ENCODE data around the gene EBF4. TPM values are rescaled to one million over a fixed set of nuclear protein-coding genes. Genes with fewer than 3 reads are reported as not detected.
A peak's percentile ranks its signal among the peaks of the same experiment; 100 is the strongest.

The EBF4 gene
- total RNA-seq, 2 donors from 2014 or later, result 14.8 to 31.4 TPM

- peaks cover 0 to 13% of the 10 kb centered on the region in 2 donors for H3K4me1 Mint-ChIP-seq (ENCODE audit: low read depth in 2 of 2)
- peaks cover 12 to 17% of the 10 kb centered on the region in 2 donors for H3K27me3 Mint-ChIP-seq
- no peak for ATAC-seq
- no peaks in the 10 kb centered on the region for H3K9me3 Mint-ChIP-seq
- no peak overlapping the region for H3K4me3 Mint-ChIP-seq
- no peaks in the 10 kb centered on the region for H3K36me3 Mint-ChIP-seq
- H3K27ac Mint-ChIP-seq, result no peak overlapping the region
- DNase-seq (ENCODE audit: low spot score), result peak; percentile 55
Measured at GRCh38 chr20:2698912-2699311, 6.3 kb downstream of the EBF4 start.

- Mint-ChIP-seq H3K27me3 (peaks cover 11 to 14% of the 10 kb centered on the region in 2 donors), H3K9me3 (no peaks in the 10 kb centered on the region), H3K4me1 (ENCODE audit: low read depth in 2 of 2) (peaks cover 0 to 9% of the 10 kb centered on the region in 2 donors), H3K27ac (no peak overlapping the region), H3K4me3 (no peak overlapping the region), H3K36me3 (no peaks in the 10 kb centered on the region)
- DNase-seq (ENCODE audit: low spot score), result no peak
- no peak for ATAC-seq
Measured at GRCh38 chr20:2699775-2700413, 7.3 kb downstream of the EBF4 start.

DNA sequence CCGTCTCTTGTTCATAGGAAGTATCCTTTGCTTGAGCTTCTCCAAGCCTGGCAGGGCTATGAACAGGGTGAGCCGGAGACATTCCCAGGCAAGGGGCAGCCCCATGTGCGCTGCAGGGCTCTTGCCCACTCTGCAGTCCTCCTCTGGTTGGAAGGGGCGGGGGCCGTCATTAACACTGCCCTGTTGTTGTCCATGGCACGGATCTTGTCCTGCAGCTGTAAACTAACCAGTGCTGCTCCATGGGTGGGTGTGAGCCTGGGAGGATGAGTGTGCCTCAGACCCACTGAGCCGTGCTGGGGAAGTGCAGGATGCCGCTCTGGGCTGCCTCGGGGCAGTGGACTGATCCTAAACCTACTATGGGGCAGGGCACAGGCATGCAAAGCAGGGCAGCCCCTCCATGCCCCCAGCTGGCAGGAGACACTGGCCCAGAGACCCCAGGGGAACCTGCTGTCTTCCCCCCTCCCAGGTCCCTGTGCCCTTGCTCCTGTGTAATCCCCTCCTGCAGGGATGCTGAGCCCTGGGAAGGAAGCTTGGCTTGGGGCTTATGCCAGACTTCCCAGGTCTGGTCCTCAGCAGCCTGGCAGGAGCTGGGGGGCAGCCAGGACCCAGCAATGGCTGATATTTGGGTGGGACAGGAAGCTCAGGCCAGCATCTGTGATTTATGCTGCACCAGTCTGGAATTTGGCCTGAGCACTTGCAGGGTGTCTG lies 8.5 kb downstream of the EBF4 start:
- no peak for DNase-seq (ENCODE audit: low spot score)
- Mint-ChIP-seq H3K36me3 (no peaks in the 10 kb centered on the region), H3K9me3 (no peaks in the 10 kb centered on the region), H3K27ac (no peak overlapping the region), H3K4me1 (ENCODE audit: low read depth in 2 of 2) (peaks cover 0 to 4% of the 10 kb centered on the region in 2 donors), H3K4me3 (no peak overlapping the region), H3K27me3 (peaks cover 2 to 3% of the 10 kb centered on the region in 2 donors)
- ATAC-seq, result no peak

DNA sequence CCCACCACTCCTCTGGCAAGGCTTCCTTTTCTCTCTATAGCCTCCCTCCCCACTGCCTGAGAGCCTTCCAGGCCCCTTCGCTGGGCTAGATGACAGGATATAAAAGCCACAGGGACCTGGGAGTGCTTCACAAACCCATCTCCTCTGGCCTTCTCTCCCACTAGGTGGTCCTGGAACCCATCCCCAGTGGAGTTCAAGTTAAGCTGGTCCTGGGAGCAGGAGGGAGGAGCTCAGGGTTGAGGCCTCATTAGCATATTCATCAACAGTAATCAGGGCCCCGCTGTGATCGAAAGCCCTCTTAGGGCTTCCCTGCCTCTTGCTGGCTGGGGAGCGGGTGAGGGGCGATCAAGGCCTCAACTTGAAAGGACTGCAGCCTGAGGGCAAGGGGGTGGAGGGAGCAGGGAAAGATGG lies 9.1 kb downstream of the EBF4 start:
- H3K36me3 Mint-ChIP-seq, result no peaks in the 10 kb centered on the region
- ATAC-seq (no peak), DNase-seq (ENCODE audit: low spot score) (no peak)
- H3K4me3 Mint-ChIP-seq, result no peak overlapping the region
- H3K27me3 Mint-ChIP-seq, result peaks cover 0 to 3% of the 10 kb centered on the region in 2 donors
- peaks cover 2 to 8% of the 10 kb centered on the region in 2 donors for H3K4me1 Mint-ChIP-seq (ENCODE audit: low read depth in 2 of 2)
- H3K9me3 Mint-ChIP-seq, result no peaks in the 10 kb centered on the region
- no peak overlapping the region for H3K27ac Mint-ChIP-seq

DNA sequence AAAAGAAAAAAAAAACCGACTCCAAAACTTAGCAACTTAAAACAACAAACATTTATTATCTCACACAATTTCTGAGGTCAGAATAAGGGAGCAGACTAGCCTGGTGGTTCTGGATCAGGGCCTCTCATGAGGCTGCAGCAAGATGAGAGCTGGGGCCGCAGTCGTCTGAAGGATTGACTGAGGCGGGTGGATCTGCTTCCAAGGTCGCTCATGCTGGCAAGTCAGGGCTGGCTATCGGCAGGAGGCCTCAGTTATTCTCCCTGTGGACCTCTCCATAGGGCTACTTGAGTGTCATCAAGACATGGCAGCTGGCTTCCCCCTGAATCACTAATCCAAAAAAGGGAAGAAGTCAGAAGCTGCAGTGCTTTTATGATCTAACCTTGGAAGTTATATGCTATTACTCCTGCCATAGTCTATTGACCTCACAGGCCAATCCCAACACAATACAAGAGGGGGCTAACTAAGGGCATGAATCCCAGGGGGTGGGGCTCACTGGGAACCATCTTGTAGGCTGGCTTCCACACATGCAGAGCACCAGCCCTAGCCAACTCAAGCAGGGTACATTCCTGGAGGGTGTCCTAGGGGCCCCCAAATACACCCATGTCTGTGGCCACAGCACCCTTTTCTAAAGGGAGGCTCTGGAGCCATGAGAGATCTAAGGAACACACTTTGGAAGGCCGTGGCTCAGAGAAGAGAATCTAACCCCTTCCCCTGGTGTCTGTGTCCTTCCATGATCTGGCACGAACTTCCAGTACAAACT lies 11.3 kb downstream of the EBF4 start:
- Mint-ChIP-seq H3K9me3 (no peaks in the 10 kb centered on the region), H3K36me3 (no peaks in the 10 kb centered on the region), H3K4me3 (no peak overlapping the region), H3K27ac (peak overlapping the region in 1 of 2 donors; percentile 33), H3K27me3 (peaks cover 0 to 3% of the 10 kb centered on the region in 2 donors), H3K4me1 (ENCODE audit: low read depth in 2 of 2) (peaks cover 8 to 15% of the 10 kb centered on the region in 2 donors)
- ATAC-seq, result no peak
- no peak for DNase-seq (ENCODE audit: low spot score)

GRCh38 chr20:2705931-2706645 lies 13.5 kb downstream of the EBF4 start:
- H3K4me3 Mint-ChIP-seq, result peak overlapping the region; percentile 69

DNA sequence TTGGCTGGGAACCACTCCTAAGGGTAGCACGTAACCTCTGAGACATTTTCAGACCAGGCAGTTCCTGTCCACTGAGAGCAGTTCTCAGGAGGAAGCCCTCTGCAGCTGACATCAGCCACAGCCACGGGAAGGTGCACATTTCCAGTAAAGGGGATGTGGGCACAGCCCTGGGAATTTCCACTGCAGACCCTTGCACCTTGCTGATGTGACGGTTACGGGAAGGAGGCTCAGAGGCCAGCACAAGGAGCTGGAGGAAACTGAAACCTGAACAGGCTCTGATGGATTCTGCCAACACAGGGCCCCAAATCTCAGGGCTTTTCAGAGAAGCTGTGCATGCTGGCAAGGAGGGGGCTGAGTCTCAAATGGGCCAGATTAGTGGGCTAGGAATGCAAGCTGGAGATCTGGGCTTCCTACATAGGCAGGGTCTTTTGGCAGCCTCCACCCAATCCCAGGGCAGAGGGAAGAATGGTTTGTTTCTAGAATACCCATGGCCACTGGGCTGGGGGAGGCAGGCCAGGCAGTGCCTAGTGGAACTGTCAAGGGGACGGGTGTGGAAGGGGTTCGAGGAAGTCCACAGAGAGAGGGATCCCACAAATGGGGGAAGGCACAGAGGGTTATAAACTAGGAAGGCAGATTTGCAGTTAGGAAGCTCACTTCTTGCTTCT lies 14.2 kb downstream of the EBF4 start:
- no peak for DNase-seq (ENCODE audit: low spot score)
- H3K4me3 Mint-ChIP-seq, result peak overlapping the region; percentile 69
- H3K36me3 Mint-ChIP-seq, result no peaks in the 10 kb centered on the region
- no peaks in the 10 kb centered on the region for H3K9me3 Mint-ChIP-seq
- no peaks in the 10 kb centered on the region for H3K27me3 Mint-ChIP-seq
- peak; percentile 82 to 85 for ATAC-seq
- H3K27ac Mint-ChIP-seq, result peak overlapping the region; percentile 88 to 89
- peaks cover 8 to 12% of the 10 kb centered on the region in 2 donors for H3K4me1 Mint-ChIP-seq (ENCODE audit: low read depth in 2 of 2)

More at GRCh38 chr20:2705931-2706645, 13.5 kb downstream of the EBF4 start:
- DNase-seq (ENCODE audit: low spot score) (no peak), ATAC-seq (no peak)
- Mint-ChIP-seq H3K27me3 (no peaks in the 10 kb centered on the region), H3K4me1 (ENCODE audit: low read depth in 2 of 2) (peaks cover 8 to 12% of the 10 kb centered on the region in 2 donors), H3K9me3 (no peaks in the 10 kb centered on the region), H3K27ac (peak overlapping the region; percentile 88 to 89), H3K36me3 (no peaks in the 10 kb centered on the region)

DNA sequence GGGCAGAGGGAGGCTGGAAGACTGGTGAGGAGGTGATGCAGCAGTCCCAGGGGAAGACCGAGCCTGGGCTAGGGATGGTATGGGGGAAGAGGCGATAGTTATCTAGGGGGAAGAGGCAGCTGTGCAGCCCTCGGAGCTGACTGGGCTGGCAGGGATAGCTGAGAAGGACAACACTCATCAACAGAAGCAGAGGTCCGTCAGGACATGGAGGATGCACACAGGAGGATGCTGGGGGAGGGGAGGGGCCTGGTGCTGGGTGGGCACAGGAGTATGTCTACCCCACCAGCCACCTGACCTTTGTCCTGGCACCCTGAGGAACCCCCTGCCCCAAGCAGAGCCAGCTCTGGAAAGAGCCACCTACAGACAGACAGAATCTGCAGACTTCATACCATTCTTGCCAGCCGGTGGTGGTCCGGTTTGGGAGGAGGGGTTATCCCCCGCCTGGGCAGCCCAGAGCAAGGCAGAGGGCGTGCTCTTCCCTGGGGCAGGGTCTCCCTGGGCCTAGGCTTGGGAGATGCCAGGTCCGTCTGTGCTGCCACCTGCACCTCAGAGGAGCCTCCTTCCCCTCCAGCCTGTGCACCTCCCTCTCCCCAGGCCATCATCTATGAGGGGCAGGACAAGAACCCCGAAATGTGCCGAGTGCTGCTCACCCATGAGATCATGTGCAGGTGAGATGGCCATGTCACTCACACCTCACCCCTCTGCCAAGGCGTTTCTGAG lies 14.9 kb downstream of the EBF4 start:
- Mint-ChIP-seq H3K4me3 (peak overlapping the region; percentile 69), H3K27ac (peak overlapping the region; percentile 88 to 89), H3K4me1 (ENCODE audit: low read depth in 2 of 2) (peaks cover 8 to 12% of the 10 kb centered on the region in 2 donors), H3K36me3 (no peaks in the 10 kb centered on the region), H3K27me3 (no peaks in the 10 kb centered on the region), H3K9me3 (no peaks in the 10 kb centered on the region)
- no peak for ATAC-seq
- DNase-seq (ENCODE audit: low spot score), result no peak

DNA sequence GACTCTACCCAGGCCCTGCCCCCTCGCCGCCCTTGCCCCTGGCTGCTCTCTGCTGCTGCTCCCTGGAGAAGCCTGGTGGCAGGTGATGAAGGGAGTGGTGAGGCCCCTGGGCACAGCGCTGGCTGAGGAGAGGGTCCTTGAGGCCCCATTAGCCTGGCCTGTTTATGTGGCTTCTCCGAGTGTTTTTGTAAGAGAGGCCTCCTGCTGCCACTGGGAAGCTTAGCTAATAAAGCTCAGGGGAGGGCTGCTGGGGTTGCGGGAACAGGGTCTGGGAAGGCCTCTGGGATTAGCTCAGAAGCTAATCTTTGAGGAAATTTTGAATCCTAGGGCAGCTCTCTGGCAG lies 15.5 kb downstream of the EBF4 start:
- Mint-ChIP-seq H3K4me1 (ENCODE audit: low read depth in 2 of 2) (peaks cover 8 to 12% of the 10 kb centered on the region in 2 donors), H3K27me3 (no peaks in the 10 kb centered on the region), H3K4me3 (no peak overlapping the region), H3K36me3 (no peaks in the 10 kb centered on the region), H3K9me3 (no peaks in the 10 kb centered on the region), H3K27ac (no peak overlapping the region)
- ATAC-seq (no peak), DNase-seq (ENCODE audit: low spot score) (no peak)

GRCh38 chr20:2708665-2709064 lies 16.1 kb downstream of the EBF4 start:
- H3K4me3 Mint-ChIP-seq, result no peak overlapping the region
- H3K36me3 Mint-ChIP-seq, result no peaks in the 10 kb centered on the region
- no peak for DNase-seq (ENCODE audit: low spot score)
- H3K9me3 Mint-ChIP-seq, result no peaks in the 10 kb centered on the region
- peaks cover 8 to 12% of the 10 kb centered on the region in 2 donors for H3K4me1 Mint-ChIP-seq (ENCODE audit: low read depth in 2 of 2)
- no peak overlapping the region for H3K27ac Mint-ChIP-seq
- H3K27me3 Mint-ChIP-seq, result no peaks in the 10 kb centered on the region
- ATAC-seq, result no peak

- Mint-ChIP-seq H3K9me3 (no peaks in the 10 kb centered on the region), H3K27ac (no peak overlapping the region), H3K36me3 (no peaks in the 10 kb centered on the region), H3K4me1 (ENCODE audit: low read depth in 2 of 2) (peaks cover 8 to 12% of the 10 kb centered on the region in 2 donors), H3K4me3 (no peak overlapping the region), H3K27me3 (no peaks in the 10 kb centered on the region)
- no peak for DNase-seq (ENCODE audit: low spot score)
- no peak for ATAC-seq
Measured at GRCh38 chr20:2709205-2709981, 16.8 kb downstream of the EBF4 start.

DNA sequence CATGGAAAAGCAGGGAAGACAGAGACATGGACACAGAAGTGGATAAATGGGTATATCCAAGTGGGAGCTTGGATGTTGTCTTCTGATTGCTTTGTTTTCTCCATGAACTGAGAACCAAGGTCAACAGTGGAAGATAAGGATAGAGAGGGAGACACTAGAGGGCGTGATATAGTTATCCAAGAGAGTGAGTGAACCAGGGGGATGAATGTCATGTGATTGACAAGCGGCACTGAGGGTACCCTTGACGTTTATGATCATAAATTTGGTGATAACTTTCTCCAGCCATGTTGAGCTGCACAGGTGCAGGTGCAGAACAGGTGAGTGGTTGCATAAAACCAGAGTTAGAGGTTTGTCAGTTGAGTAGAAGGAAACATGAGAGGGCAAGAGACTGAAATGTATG lies 20.7 kb downstream of the EBF4 start:
- Mint-ChIP-seq H3K9me3 (no peaks in the 10 kb centered on the region), H3K27ac (no peak overlapping the region), H3K36me3 (no peaks in the 10 kb centered on the region), H3K4me1 (ENCODE audit: low read depth in 2 of 2) (peaks cover 0 to 3% of the 10 kb centered on the region in 2 donors), H3K27me3 (no peaks in the 10 kb centered on the region), H3K4me3 (no peak overlapping the region)
- ATAC-seq, result peak in 1 of 2 donors; percentile 63
- DNase-seq (ENCODE audit: low spot score), result no peak

All from natural killer cell treated with Interleukin-12 subunit alpha and Interleukin-12 subunit beta and Interleukin-15 and Interleukin-18, amount 100 ng/mL, for 72 hours (primary cell).